H9 (cell line): ENCODE data around the gene C5orf46. TPM values are rescaled to one million over a fixed set of nuclear protein-coding genes. Genes with fewer than 3 reads are reported as not detected.

Experiments used
- DNase-seq: peaks from one replicate; pipeline ENCODE4 v3.0.0-alpha.2; 2017
- H2AFZ ChIP-seq: one replicate; pipeline ENCODE4 v1.6.1; 2013; ENCODE audit warnings: mild to moderate bottlenecking, low read length, control low read depth, moderate library complexity
- H2AK5ac ChIP-seq: 2 replicates; pipeline ENCODE4 v1.6.1; 2013; ENCODE audit warnings: low read length, control low read depth, mixed read lengths; ENCODE audit not compliant: insufficient read length
- H2BK120ac ChIP-seq: one replicate; pipeline ENCODE4 v1.6.1; 2013; ENCODE audit warnings: low read depth, mild to moderate bottlenecking, low read length, control low read depth, inconsistent platforms; ENCODE audit not compliant: poor library complexity, severe bottlenecking
- H2BK12ac ChIP-seq: 2 replicates; pipeline ENCODE4 v1.6.1; 2013; ENCODE audit warnings: low read length, control low read depth, mixed read lengths, low read depth; ENCODE audit not compliant: insufficient read length
- H2BK15ac ChIP-seq: 2 replicates; pipeline ENCODE4 v1.6.1; 2013; ENCODE audit warnings: low read depth, low read length, control low read depth
- H2BK20ac ChIP-seq: one replicate; pipeline ENCODE4 v1.6.1; 2013; ENCODE audit warnings: low read depth, mild to moderate bottlenecking, low read length, control low read depth, inconsistent platforms; ENCODE audit not compliant: poor library complexity, severe bottlenecking
- H2BK5ac ChIP-seq: 2 replicates; pipeline ENCODE4 v1.6.1; 2013; ENCODE audit warnings: low read length, control low read depth, mixed read lengths; ENCODE audit not compliant: insufficient read length
- H3K14ac ChIP-seq: 2 replicates; pipeline ENCODE4 v1.6.1; 2013; ENCODE audit warnings: low read length, control low read depth; ENCODE audit not compliant: insufficient read depth
- H3K18ac ChIP-seq: 2 replicates; pipeline ENCODE4 v1.6.1; 2013; ENCODE audit warnings: low read depth, mild to moderate bottlenecking, mixed read lengths, low read length, control low read depth; ENCODE audit not compliant: insufficient read length
- H3K23ac ChIP-seq: 2 replicates; pipeline ENCODE4 v1.6.1; 2013; ENCODE audit warnings: low read length, control low read depth, mixed read lengths, low read depth; ENCODE audit not compliant: insufficient read length
- H3K23me2 ChIP-seq: 2 replicates; pipeline ENCODE4 v1.6.1; 2013; ENCODE audit warnings: low read depth, mild to moderate bottlenecking, mixed read lengths, low read length, control low read depth; ENCODE audit not compliant: insufficient read length, poor library complexity, severe bottlenecking
- H3K27ac ChIP-seq: 2 replicates; pipeline ENCODE4 v1.5.1; 2013; ENCODE audit warnings: low read length, control low read depth, mixed read lengths, low read depth; ENCODE audit not compliant: insufficient read length
- H3K27me3 ChIP-seq: 2 replicates; pipeline ENCODE4 v1.6.1; 2013; ENCODE audit warnings: low read length, control low read depth, inconsistent platforms; ENCODE audit not compliant: insufficient read depth
- H3K4ac ChIP-seq: 2 replicates; pipeline ENCODE4 v1.6.1; 2013; ENCODE audit warnings: low read depth, mild to moderate bottlenecking, control low read depth, inconsistent platforms, low read length, moderate library complexity
- H3K4me1 ChIP-seq: 2 replicates; pipeline ENCODE4 v1.6.1; 2013; ENCODE audit warnings: low read length, control low read depth, inconsistent platforms; ENCODE audit not compliant: insufficient read depth
- H3K4me2 ChIP-seq: 2 replicates; pipeline ENCODE4 v1.6.1; 2013; ENCODE audit warnings: low read length, control low read depth, mixed read lengths; ENCODE audit not compliant: insufficient read length, insufficient read depth
- H3K56ac ChIP-seq: 2 replicates; pipeline ENCODE4 v1.6.1; 2013; ENCODE audit warnings: low read depth, mild to moderate bottlenecking, mixed read lengths, low read length, control low read depth; ENCODE audit not compliant: insufficient read length
- H3K79me1 ChIP-seq: 2 replicates; pipeline ENCODE4 v1.6.1; 2013; ENCODE audit warnings: low read depth, mild to moderate bottlenecking, moderate library complexity, low read length, control low read depth, inconsistent platforms; ENCODE audit not compliant: insufficient read depth, poor library complexity, severe bottlenecking
- H3K79me2 ChIP-seq: 2 replicates; pipeline ENCODE4 v1.6.1; 2013; ENCODE audit warnings: low read length, control low read depth, inconsistent platforms; ENCODE audit not compliant: insufficient read depth
- H3K9ac ChIP-seq: 2 replicates; pipeline ENCODE4 v1.6.1; 2013; ENCODE audit warnings: low read length, control low read depth, mixed read lengths; ENCODE audit not compliant: insufficient read length; ENCODE audit errors: extremely low read depth
- H3K9me3 ChIP-seq: one replicate; pipeline ENCODE4 v1.6.1; 2013; ENCODE audit warnings: low read depth, low read length, inconsistent platforms; ENCODE audit not compliant: control insufficient read depth
- H3T11ph ChIP-seq: one replicate; pipeline ENCODE4 v1.6.1; 2013; ENCODE audit warnings: mild to moderate bottlenecking, low read length, control low read depth, inconsistent platforms
- H4K20me1 ChIP-seq: one replicate; pipeline ENCODE4 v1.6.1; 2013; ENCODE audit not compliant: control insufficient read depth, insufficient read length, insufficient read depth
- H4K5ac ChIP-seq: 2 replicates; pipeline ENCODE4 v1.6.1; 2013; ENCODE audit warnings: low read depth, mild to moderate bottlenecking, mixed read lengths, low read length, control low read depth; ENCODE audit not compliant: insufficient read length
- H4K8ac ChIP-seq: replicated peaks from 2 replicates; pipeline ENCODE4 v1.6.1; 2013; ENCODE audit warnings: low read length, control low read depth, mixed read lengths, low read depth; ENCODE audit not compliant: insufficient read length
- H4K91ac ChIP-seq: 2 replicates; pipeline ENCODE4 v1.6.1; 2013; ENCODE audit warnings: low read depth, mild to moderate bottlenecking, moderate library complexity, mixed read lengths, low read length, control low read depth; ENCODE audit not compliant: insufficient read length
- H3K27ac Mint-ChIP-seq, 3 experiments: 2 replicates in 2 of 3; 3 replicates in 1 of 3; pipeline ENCODE4 v1.8.0; 2020 to 2021; ENCODE audit warnings: mixed read lengths in 3 of 3, mild to moderate bottlenecking in 1 of 3, moderate library complexity in 1 of 3
- H3K27me3 Mint-ChIP-seq: 2 replicates; pipeline ENCODE4 v1.8.0; 2021; ENCODE audit warnings: low read depth, mild to moderate bottlenecking, moderate library complexity, mixed read lengths
- H3K36me3 Mint-ChIP-seq, 3 experiments: 2 replicates in 2 of 3; 3 replicates in 1 of 3; pipeline ENCODE4 v1.8.0; 2020 to 2021; ENCODE audit warnings: low read depth in 3 of 3, mixed read lengths in 3 of 3; ENCODE audit not compliant: insufficient read depth in 1 of 3
- H3K4me1 Mint-ChIP-seq, 2 experiments: 2 replicates each; pipeline ENCODE4 v1.8.0; 2020; ENCODE audit warnings: mixed read lengths in 2 of 2
- H3K4me3 Mint-ChIP-seq, 2 experiments: 2 replicates in 1 of 2; 3 replicates in 1 of 2; pipeline ENCODE4 v1.8.0; 2020 to 2021; ENCODE audit warnings: mild to moderate bottlenecking in 2 of 2, mixed read lengths in 2 of 2, moderate library complexity in 1 of 2
- H3K9me3 Mint-ChIP-seq, 2 experiments: 2 replicates in 1 of 2; 3 replicates in 1 of 2; pipeline ENCODE4 v1.8.0; 2020; ENCODE audit warnings: mild to moderate bottlenecking in 2 of 2, mixed read lengths in 2 of 2, moderate library complexity in 1 of 2
- WGBS: extraction: QIAGEN DNeasy Blood & Tissue Kit; methylation state at CpG from one replicate; pipeline ENCODE4 v1.1.7; 2013; ENCODE audit warnings: missing lambda C conversion rate, low lambda C conversion rate, mixed read lengths; ENCODE audit not compliant: insufficient read length; ENCODE audit errors: extremely low coverage; 5-methylcytosine and 5-hydroxymethylcytosine counted together
- total RNA-seq: library from RNA; stranded (reverse); gene quantifications from 2 replicates; pipeline ENCODE4 v1.2.1, GENCODE V29; 2021
- TF ChIP-seq, protein P1 (sequence below): fragments of 200-600 bp; sonication (generic); conservative IDR thresholded peaks from 3 replicates; pipeline ENCODE4 v1.8.0; 2021; ENCODE audit warnings: antibody characterized with exemption, mild to moderate bottlenecking

Gene C5orf46
- total RNA-seq, 1 experiment from 2014 or later, result not detected

DNA sequence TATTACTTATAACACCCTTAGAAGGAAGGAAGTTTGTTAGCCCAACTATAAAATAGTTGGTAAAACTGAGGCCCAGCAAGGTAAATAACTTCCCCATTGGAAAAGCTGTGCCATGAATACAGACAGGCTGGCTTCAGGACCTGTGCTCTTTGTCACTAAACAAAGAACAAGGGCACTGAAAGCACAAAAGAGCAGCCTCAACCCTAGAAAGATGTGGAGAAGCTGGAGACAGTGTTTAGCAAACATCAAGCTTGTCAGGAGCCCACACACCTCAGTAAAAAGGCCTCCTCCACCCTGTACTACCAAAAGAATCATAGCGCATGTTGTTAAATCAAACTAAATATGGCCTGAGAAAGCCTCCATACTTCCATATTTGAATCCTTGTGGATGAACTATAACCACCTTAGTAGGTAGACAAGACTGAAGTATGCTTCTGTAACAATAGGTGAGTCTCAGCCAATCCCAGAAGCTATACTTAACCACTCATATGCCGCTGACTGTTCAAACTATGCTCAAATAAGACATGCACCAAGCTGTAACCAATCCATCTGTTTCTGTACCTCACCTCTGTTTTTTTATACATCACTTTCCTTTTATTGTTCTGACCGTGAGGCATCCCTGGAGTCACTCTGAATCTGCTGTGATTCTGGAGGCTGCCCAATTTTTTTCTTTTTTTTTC lies 46.2 kb downstream of the C5orf46 start:
- Histone ChIP-seq H2BK15ac (no peak overlapping the region), H3K9ac (no peak overlapping the region), H3K4ac (no peak overlapping the region), H2BK12ac (no peak overlapping the region), H3K4me2 (no peak overlapping the region), H2BK120ac (no peak overlapping the region), H3K14ac (no peak overlapping the region), H3K18ac (no peak overlapping the region), H3K4me1 (peaks cover 14% of the 10 kb centered on the region; the same call in 1 of the 2 replicates), H2BK20ac (no peak overlapping the region), H3K27me3 (no peaks in the 10 kb centered on the region), H3K56ac (no peak overlapping the region), H4K20me1 (no peaks in the 10 kb centered on the region), H4K91ac (no peak overlapping the region), H2AFZ (no peak overlapping the region), H4K5ac (no peak overlapping the region), H4K8ac (no peak overlapping the region), H3K79me2 (no peaks in the 10 kb centered on the region), H3K79me1 (no peaks in the 10 kb centered on the region), H3K9me3 (no peaks in the 10 kb centered on the region), H2AK5ac (no peak overlapping the region), H3K23ac (no peak overlapping the region), H2BK5ac (no peak overlapping the region), H3T11ph (no peak overlapping the region), H3K23me2 (no peaks in the 10 kb centered on the region), H3K27ac (no peak overlapping the region)
- H3K36me3 Mint-ChIP-seq, result peaks cover 0 to 28% (median 12%) of the 10 kb centered on the region in 3 experiments; a peak in 6 of 7 replicates
- no peaks in the 10 kb centered on the region; a peak in 1 of 5 replicates for H3K9me3 Mint-ChIP-seq
- DNase-seq, result peak; percentile 39
- peak overlapping the region in 2 of 3 experiments; percentile 1 to 89; a peak in 3 of 7 replicates for H3K27ac Mint-ChIP-seq
- no peaks in the 10 kb centered on the region for H3K27me3 Mint-ChIP-seq
- no peak overlapping the region for H3K4me3 Mint-ChIP-seq
- peaks cover 30 to 78% of the 10 kb centered on the region in 2 experiments for H3K4me1 Mint-ChIP-seq
- WGBS, result no CpG with 5 or more reads among the region's 3 CpGs
- TF ChIP-seq, protein P1, sequence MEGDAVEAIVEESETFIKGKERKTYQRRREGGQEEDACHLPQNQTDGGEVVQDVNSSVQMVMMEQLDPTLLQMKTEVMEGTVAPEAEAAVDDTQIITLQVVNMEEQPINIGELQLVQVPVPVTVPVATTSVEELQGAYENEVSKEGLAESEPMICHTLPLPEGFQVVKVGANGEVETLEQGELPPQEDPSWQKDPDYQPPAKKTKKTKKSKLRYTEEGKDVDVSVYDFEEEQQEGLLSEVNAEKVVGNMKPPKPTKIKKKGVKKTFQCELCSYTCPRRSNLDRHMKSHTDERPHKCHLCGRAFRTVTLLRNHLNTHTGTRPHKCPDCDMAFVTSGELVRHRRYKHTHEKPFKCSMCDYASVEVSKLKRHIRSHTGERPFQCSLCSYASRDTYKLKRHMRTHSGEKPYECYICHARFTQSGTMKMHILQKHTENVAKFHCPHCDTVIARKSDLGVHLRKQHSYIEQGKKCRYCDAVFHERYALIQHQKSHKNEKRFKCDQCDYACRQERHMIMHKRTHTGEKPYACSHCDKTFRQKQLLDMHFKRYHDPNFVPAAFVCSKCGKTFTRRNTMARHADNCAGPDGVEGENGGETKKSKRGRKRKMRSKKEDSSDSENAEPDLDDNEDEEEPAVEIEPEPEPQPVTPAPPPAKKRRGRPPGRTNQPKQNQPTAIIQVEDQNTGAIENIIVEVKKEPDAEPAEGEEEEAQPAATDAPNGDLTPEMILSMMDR, result no peak
